Skeletal muscle satellite cell (primary cell): ENCODE data around the gene ARHGAP6.

ENCODE experiments used
- H3K27me3 ChIP-seq: 2 replicates; pipeline ENCODE4 v1.7.0; 2013; ENCODE audit warnings: low read length; ENCODE audit not compliant: control insufficient read depth, insufficient read depth
- H3K36me3 ChIP-seq: 2 replicates; pipeline ENCODE4 v1.7.0; 2013; ENCODE audit warnings: mild to moderate bottlenecking, control low read depth, low read length; ENCODE audit not compliant: insufficient read depth
- H3K4me1 ChIP-seq: 2 replicates; pipeline ENCODE4 v1.7.0; 2013; ENCODE audit warnings: low read length; ENCODE audit not compliant: control insufficient read depth, insufficient read depth
- H3K4me2 ChIP-seq: 2 replicates; pipeline ENCODE4 v1.7.0; 2013; ENCODE audit warnings: mild to moderate bottlenecking, low read length
- H3K4me3 ChIP-seq: 2 replicates; pipeline ENCODE4 v1.7.0; 2013; ENCODE audit warnings: low read length
- H3K9ac ChIP-seq: 2 replicates; pipeline ENCODE4 v1.7.0; 2013; ENCODE audit warnings: mild to moderate bottlenecking, low read depth, low read length, moderate library complexity
- H3K9me3 ChIP-seq: replicated peaks from 2 replicates; pipeline ENCODE4 v1.7.0; 2013; ENCODE audit warnings: mild to moderate bottlenecking, control low read depth, low read length

Gene ARHGAP6

GRCh38 chrX:11119313-11119943 is 546.3 kb downstream of the ARHGAP6 start:
- no peaks in the 10 kb centered on the region for H3K27me3 ChIP-seq
- no peaks in the 10 kb centered on the region for H3K9me3 ChIP-seq
- H3K4me1 ChIP-seq, result no peaks in the 10 kb centered on the region
- no peak overlapping the region for H3K4me3 ChIP-seq
- no peak overlapping the region for H3K4me2 ChIP-seq
- H3K36me3 ChIP-seq, result peaks cover 55% of the 10 kb centered on the region
- H3K9ac ChIP-seq, result no peak overlapping the region

GRCh38 chrX:11117745-11118144 is 548.0 kb downstream of the ARHGAP6 start:
- Histone ChIP-seq H3K4me3 (no peak overlapping the region), H3K27me3 (no peaks in the 10 kb centered on the region), H3K9me3 (no peaks in the 10 kb centered on the region), H3K36me3 (peaks cover 57% of the 10 kb centered on the region), H3K4me2 (no peak overlapping the region), H3K4me1 (peaks cover 8% of the 10 kb centered on the region), H3K9ac (no peak overlapping the region)

- H3K4me1 ChIP-seq, result peaks cover 21% of the 10 kb centered on the region
- H3K36me3 ChIP-seq, result peaks cover 32% of the 10 kb centered on the region
- H3K9ac ChIP-seq, result peak overlapping the region; percentile 3
- no peaks in the 10 kb centered on the region for H3K9me3 ChIP-seq
- peak overlapping the region; percentile 26 for H3K4me2 ChIP-seq
- no peaks in the 10 kb centered on the region for H3K27me3 ChIP-seq
- no peak overlapping the region for H3K4me3 ChIP-seq
These were observed 552.0 kb downstream of the ARHGAP6 start for GRCh38 chrX:11113731-11114130.

- Histone ChIP-seq H3K9me3 (no peaks in the 10 kb centered on the region), H3K27me3 (no peaks in the 10 kb centered on the region), H3K4me3 (peak overlapping the region; percentile 86), H3K4me2 (peak overlapping the region; percentile 83), H3K9ac (peak overlapping the region; percentile 97), H3K4me1 (peaks cover 21% of the 10 kb centered on the region), H3K36me3 (peaks cover 17% of the 10 kb centered on the region)
These were observed 553.8 kb downstream of the ARHGAP6 start for GRCh38 chrX:11111947-11112346.

GRCh38 chrX:11111037-11111851 is 554.5 kb downstream of the ARHGAP6 start, which contains the start of gene HCCS:
HCCS (plus strand) TSS chrX:11111332; CDS start chrX:11112061, 729 bp downstream.
- peak within 1 kb of the TSS; percentile 97 for H3K9ac ChIP-seq
- H3K36me3 ChIP-seq, result peaks cover 13% of the 10 kb centered on the region
- H3K4me1 ChIP-seq, result peaks cover 21% of the 10 kb centered on the region
- H3K4me3 ChIP-seq, result peak within 1 kb of the TSS; percentile 86
- no peaks in the 10 kb centered on the region for H3K9me3 ChIP-seq
- H3K4me2 ChIP-seq, result peak within 1 kb of the TSS; percentile 83
- no peaks in the 10 kb centered on the region for H3K27me3 ChIP-seq

GRCh38 chrX:11109968-11110367 is 555.8 kb downstream of the ARHGAP6 start:
- Histone ChIP-seq H3K4me1 (peaks cover 21% of the 10 kb centered on the region), H3K4me2 (peak overlapping the region; percentile 79), H3K9ac (no peak overlapping the region), H3K27me3 (no peaks in the 10 kb centered on the region), H3K9me3 (no peaks in the 10 kb centered on the region), H3K36me3 (peaks cover 8% of the 10 kb centered on the region), H3K4me3 (peak overlapping the region; percentile 86)

- Histone ChIP-seq H3K9me3 (no peaks in the 10 kb centered on the region), H3K4me1 (peaks cover 17% of the 10 kb centered on the region), H3K9ac (no peak overlapping the region), H3K36me3 (no peaks in the 10 kb centered on the region), H3K27me3 (no peaks in the 10 kb centered on the region), H3K4me3 (no peak overlapping the region), H3K4me2 (no peak overlapping the region)
These were observed 557.3 kb downstream of the ARHGAP6 start for GRCh38 chrX:11108253-11108941.

GRCh38 chrX:11105080-11105479 is 560.6 kb downstream of the ARHGAP6 start:
- H3K9me3 ChIP-seq, result no peaks in the 10 kb centered on the region
- H3K9ac ChIP-seq, result no peak overlapping the region
- H3K4me3 ChIP-seq, result no peak overlapping the region
- no peaks in the 10 kb centered on the region for H3K27me3 ChIP-seq
- no peak overlapping the region for H3K4me2 ChIP-seq
- peaks cover 5% of the 10 kb centered on the region for H3K4me1 ChIP-seq
- H3K36me3 ChIP-seq, result no peaks in the 10 kb centered on the region

GRCh38 chrX:11103751-11104150 is 562.0 kb downstream of the ARHGAP6 start:
- Histone ChIP-seq H3K4me2 (no peak overlapping the region), H3K4me1 (peaks cover 4% of the 10 kb centered on the region), H3K9ac (no peak overlapping the region), H3K36me3 (no peaks in the 10 kb centered on the region), H3K27me3 (no peaks in the 10 kb centered on the region), H3K4me3 (no peak overlapping the region), H3K9me3 (no peaks in the 10 kb centered on the region)

GRCh38 chrX:11103006-11103405 is 562.7 kb downstream of the ARHGAP6 start:
- Histone ChIP-seq H3K36me3 (no peaks in the 10 kb centered on the region), H3K9me3 (no peaks in the 10 kb centered on the region), H3K4me3 (no peak overlapping the region), H3K4me1 (peaks cover 4% of the 10 kb centered on the region), H3K9ac (no peak overlapping the region), H3K4me2 (no peak overlapping the region), H3K27me3 (no peaks in the 10 kb centered on the region)

GRCh38 chrX:11100281-11101035 is 565.3 kb downstream of the ARHGAP6 start:
- no peaks in the 10 kb centered on the region for H3K36me3 ChIP-seq
- H3K4me3 ChIP-seq, result no peak overlapping the region

More at GRCh38 chrX:11100281-11101035, 565.3 kb downstream of the ARHGAP6 start:
- H3K4me2 ChIP-seq, result no peak overlapping the region
- no peaks in the 10 kb centered on the region for H3K9me3 ChIP-seq
- peaks cover 4% of the 10 kb centered on the region for H3K4me1 ChIP-seq
- H3K27me3 ChIP-seq, result no peaks in the 10 kb centered on the region
- H3K9ac ChIP-seq, result peak overlapping the region; percentile 29
